Measurements from ENCODE around the gene PRUNE2.

PRUNE2 gene

GRCh38 chr9:76655971-76656370, 249.9 kb downstream of the PRUNE2 start:
- no peak for DNase-seq

- no peak for DNase-seq
Measured at GRCh38 chr9:76655121-76655541, 250.8 kb downstream of the PRUNE2 start.

- DNase-seq = no peak
Measured at GRCh38 chr9:76654575-76654974, 251.3 kb downstream of the PRUNE2 start.

GRCh38 chr9:76654051-76654461, 251.9 kb downstream of the PRUNE2 start:
- no peak for DNase-seq

GRCh38 chr9:76652894-76653293, 253.0 kb downstream of the PRUNE2 start:
- DNase-seq = no peak

GRCh38 chr9:76651119-76651705, 254.7 kb downstream of the PRUNE2 start:
- no peak for DNase-seq

GRCh38 chr9:76650692-76651091, 255.2 kb downstream of the PRUNE2 start:
- DNase-seq = no peak

GRCh38 chr9:76649894-76650293, 256.0 kb downstream of the PRUNE2 start:
- DNase-seq = no peak

GRCh38 chr9:76646249-76646648, 259.7 kb downstream of the PRUNE2 start:
- no peak for DNase-seq

- no peak for DNase-seq
Measured at GRCh38 chr9:76644647-76645250, 261.2 kb downstream of the PRUNE2 start.

- DNase-seq = no peak
Measured at GRCh38 chr9:76644171-76644570, 261.7 kb downstream of the PRUNE2 start.

GRCh38 chr9:76643399-76644117, 262.4 kb downstream of the PRUNE2 start:
- DNase-seq = no peak

GRCh38 chr9:76642701-76643209, 263.2 kb downstream of the PRUNE2 start:
- DNase-seq = no peak

- no peak for DNase-seq
Measured at GRCh38 chr9:76642074-76642473, 263.8 kb downstream of the PRUNE2 start.

- no peak for DNase-seq
Measured at GRCh38 chr9:76638001-76638400, 267.9 kb downstream of the PRUNE2 start.

GRCh38 chr9:76637416-76637815, 268.5 kb downstream of the PRUNE2 start:
- DNase-seq = no peak

- no peak for DNase-seq
Measured at GRCh38 chr9:76634356-76635054, 271.4 kb downstream of the PRUNE2 start.

GRCh38 chr9:76630916-76631315, 275.0 kb downstream of the PRUNE2 start:
- no peak for DNase-seq

- DNase-seq = no peak
Measured at GRCh38 chr9:76629205-76629990, 276.5 kb downstream of the PRUNE2 start.

GRCh38 chr9:76628155-76628554, 277.8 kb downstream of the PRUNE2 start:
- DNase-seq = no peak

GRCh38 chr9:76626980-76627379, 278.9 kb downstream of the PRUNE2 start:
- DNase-seq = no peak

- no peak for DNase-seq
Measured at GRCh38 chr9:76626141-76626540, 279.8 kb downstream of the PRUNE2 start.

All from right kidney (tissue), 1 donor.